Gastroesophageal sphincter (tissue), 3 donors: ENCODE measurements around the gene ADAM19.

Experiments used
- EP300 ChIP-seq: sonication (generic); formaldehyde crosslinking; IDR thresholded peaks from one replicate; pipeline ENCODE4 v1.6.1; 2017; ENCODE audit warnings: antibody characterized with exemption, mild to moderate bottlenecking
- POLR2A ChIP-seq, 2 donors: fragments of 450-650 bp; IDR thresholded peaks; one replicate each; pipeline ENCODE4 v1.6.1; 2017; ENCODE audit warnings: antibody characterized with exemption in 2 of 2, mild to moderate bottlenecking in 2 of 2, moderate library complexity in 1 of 2
- POLR2AphosphoS5 ChIP-seq: sonication (generic); formaldehyde crosslinking; IDR thresholded peaks from one replicate; pipeline ENCODE4 v1.6.1; 2017; ENCODE audit warnings: antibody characterized with exemption
- TF ChIP-seq, protein P1 (sequence below), 4 experiments: fragments of 200-600 bp in 2 of 4; fragments of 450-650 bp in 2 of 4; sonication (generic) in 1 of 4; IDR thresholded peaks; one replicate each; pipeline ENCODE4 v1.5.1; 2017 to 2019; ENCODE audit warnings: antibody characterized with exemption in 4 of 4, mild to moderate bottlenecking in 2 of 4, moderate library complexity in 2 of 4

DNA sequence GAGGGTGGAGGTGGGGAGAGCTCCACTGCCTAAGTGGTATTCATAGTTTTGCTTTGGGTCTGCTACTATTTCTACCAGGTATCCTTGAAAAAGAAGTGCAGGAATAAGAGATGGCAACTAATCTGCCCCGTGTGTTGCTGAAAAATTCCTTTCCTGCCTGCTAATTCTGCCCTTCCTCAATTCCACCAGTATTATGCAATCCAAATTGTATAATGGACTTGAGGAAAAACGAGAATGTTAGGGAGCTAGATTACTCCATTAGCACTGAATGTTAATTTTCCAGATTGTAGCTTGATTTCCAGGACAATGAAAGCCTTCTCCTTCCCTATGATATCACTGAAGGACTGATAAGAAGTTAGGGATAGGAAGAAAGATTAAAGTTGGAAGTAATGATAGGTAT, 16.9 kb downstream of the ADAM19 start:
- TF ChIP-seq, protein P1, sequence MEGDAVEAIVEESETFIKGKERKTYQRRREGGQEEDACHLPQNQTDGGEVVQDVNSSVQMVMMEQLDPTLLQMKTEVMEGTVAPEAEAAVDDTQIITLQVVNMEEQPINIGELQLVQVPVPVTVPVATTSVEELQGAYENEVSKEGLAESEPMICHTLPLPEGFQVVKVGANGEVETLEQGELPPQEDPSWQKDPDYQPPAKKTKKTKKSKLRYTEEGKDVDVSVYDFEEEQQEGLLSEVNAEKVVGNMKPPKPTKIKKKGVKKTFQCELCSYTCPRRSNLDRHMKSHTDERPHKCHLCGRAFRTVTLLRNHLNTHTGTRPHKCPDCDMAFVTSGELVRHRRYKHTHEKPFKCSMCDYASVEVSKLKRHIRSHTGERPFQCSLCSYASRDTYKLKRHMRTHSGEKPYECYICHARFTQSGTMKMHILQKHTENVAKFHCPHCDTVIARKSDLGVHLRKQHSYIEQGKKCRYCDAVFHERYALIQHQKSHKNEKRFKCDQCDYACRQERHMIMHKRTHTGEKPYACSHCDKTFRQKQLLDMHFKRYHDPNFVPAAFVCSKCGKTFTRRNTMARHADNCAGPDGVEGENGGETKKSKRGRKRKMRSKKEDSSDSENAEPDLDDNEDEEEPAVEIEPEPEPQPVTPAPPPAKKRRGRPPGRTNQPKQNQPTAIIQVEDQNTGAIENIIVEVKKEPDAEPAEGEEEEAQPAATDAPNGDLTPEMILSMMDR (IDR thresholded peaks at IDR 0.05): no peak
- no peak for TF ChIP-seq POLR2A (IDR thresholded peaks at IDR 0.05)
- no peak for TF ChIP-seq POLR2AphosphoS5
- no peak for TF ChIP-seq EP300
